ENCODE measurements around the gene SLC2A10.

SLC2A10 gene

GRCh38 chr20:46688151-46689081, 21.0 kb upstream of the SLC2A10 start:
- no peak for DNase-seq (ENCODE audit: low spot score)
- in situ Hi-C loops (cut with MboI; ENCODE audit: low pct_unique_long_range_greater_than_20kb, low sequenced_read_pairs, unreplicated experiment): loop anchor here (10.0 kb wide), 1 partner anchor 164 kb away; no protein-coding TSS in a partner anchor

GRCh38 chr20:46689082-46689753, 20.2 kb upstream of the SLC2A10 start, which contains the start of gene TP53RK:
Gene TP53RK (minus strand): TSS chr20:46689444. CDS start chr20:46689414, 30 bp downstream.
- in situ Hi-C loops (cut with MboI; ENCODE audit: low pct_unique_long_range_greater_than_20kb, low sequenced_read_pairs, unreplicated experiment): loop anchor here (10.0 kb wide), 1 partner anchor 164 kb away; no protein-coding TSS in a partner anchor
- peak; percentile 99 for DNase-seq (ENCODE audit: low spot score)
- TF ChIP-seq CTCF (IDR thresholded peaks at IDR 0.05; ENCODE audit: extremely low read depth, insufficient read depth, missing control alignments): no peak

More at GRCh38 chr20:46688151-46689081, 21.0 kb upstream of the SLC2A10 start:
- TF ChIP-seq CTCF (IDR thresholded peaks at IDR 0.05; ENCODE audit: extremely low read depth, insufficient read depth, missing control alignments): no peak

GRCh38 chr20:46689754-46690085, 19.7 kb upstream of the SLC2A10 start:
- DNase-seq (ENCODE audit: low spot score): no peak
- TF ChIP-seq CTCF (IDR thresholded peaks at IDR 0.05; ENCODE audit: extremely low read depth, insufficient read depth, missing control alignments): no peak
- in situ Hi-C loops (cut with MboI; ENCODE audit: low pct_unique_long_range_greater_than_20kb, low sequenced_read_pairs, unreplicated experiment): loop anchor here (10.0 kb wide), 1 partner anchor 165 kb away; no protein-coding TSS in a partner anchor

- in situ Hi-C loops (cut with MboI; ENCODE audit: low pct_unique_long_range_greater_than_20kb, low sequenced_read_pairs, unreplicated experiment): no loop called here
- no peak for TF ChIP-seq CTCF (IDR thresholded peaks at IDR 0.05; ENCODE audit: extremely low read depth, insufficient read depth, missing control alignments)
- DNase-seq (ENCODE audit: low spot score): no peak
Observed at GRCh38 chr20:46690219-46691106, 19.0 kb upstream of the SLC2A10 start.

- DNase-seq (ENCODE audit: low spot score): no peak
- in situ Hi-C loops (cut with MboI; ENCODE audit: low pct_unique_long_range_greater_than_20kb, low sequenced_read_pairs, unreplicated experiment): no loop called here
- no peak for TF ChIP-seq CTCF (IDR thresholded peaks at IDR 0.05; ENCODE audit: extremely low read depth, insufficient read depth, missing control alignments)
Observed at GRCh38 chr20:46691196-46691595, 18.3 kb upstream of the SLC2A10 start.

- no peak for DNase-seq (ENCODE audit: low spot score)
- in situ Hi-C loops (cut with MboI; ENCODE audit: low pct_unique_long_range_greater_than_20kb, low sequenced_read_pairs, unreplicated experiment): no loop called here
- no peak for TF ChIP-seq CTCF (IDR thresholded peaks at IDR 0.05; ENCODE audit: extremely low read depth, insufficient read depth, missing control alignments)
Observed at GRCh38 chr20:46694484-46694883, 15.0 kb upstream of the SLC2A10 start.
